Memory B cell (primary cell): ENCODE data around the gene TNPO3.
A peak's percentile ranks its signal among the peaks of the same experiment; 100 is the strongest.
"Not testable (repeated sequence)": the region's sequence is repeated elsewhere in the genome, so short reads cannot be mapped to it uniquely, and the experiment has no call there.

Experiments
- ATAC-seq: fragments of 150-1000 bp; cut with Tn5 transposase; 2 replicates; pipeline ENCODE4 v1.10.0; 2021; ENCODE audit warnings: low read depth, mild to moderate bottlenecking, moderate library complexity
- DNase-seq, 2 donors: peaks; one replicate each; pipeline ENCODE4 v3.0.0; 2022; ENCODE audit warnings: low spot score in 2 of 2
- H3K27ac Mint-ChIP-seq: one replicate; pipeline ENCODE4 v1.8.0; 2022; ENCODE audit warnings: mild to moderate bottlenecking, moderate library complexity, mixed read lengths
- H3K27me3 Mint-ChIP-seq: one replicate; pipeline ENCODE4 v1.8.0; 2022; ENCODE audit warnings: mixed read lengths
- H3K36me3 Mint-ChIP-seq: one replicate; pipeline ENCODE4 v1.8.0; 2022; ENCODE audit warnings: mild to moderate bottlenecking, mixed read lengths
- H3K4me1 Mint-ChIP-seq: one replicate; pipeline ENCODE4 v1.8.0; 2022; ENCODE audit warnings: mixed read lengths
- H3K4me3 Mint-ChIP-seq: one replicate; pipeline ENCODE4 v1.8.0; 2022; ENCODE audit warnings: mild to moderate bottlenecking, moderate library complexity, mixed read lengths
- H3K9me3 Mint-ChIP-seq: one replicate; pipeline ENCODE4 v1.8.0; 2022; ENCODE audit warnings: mixed read lengths

The TNPO3 gene

DNA sequence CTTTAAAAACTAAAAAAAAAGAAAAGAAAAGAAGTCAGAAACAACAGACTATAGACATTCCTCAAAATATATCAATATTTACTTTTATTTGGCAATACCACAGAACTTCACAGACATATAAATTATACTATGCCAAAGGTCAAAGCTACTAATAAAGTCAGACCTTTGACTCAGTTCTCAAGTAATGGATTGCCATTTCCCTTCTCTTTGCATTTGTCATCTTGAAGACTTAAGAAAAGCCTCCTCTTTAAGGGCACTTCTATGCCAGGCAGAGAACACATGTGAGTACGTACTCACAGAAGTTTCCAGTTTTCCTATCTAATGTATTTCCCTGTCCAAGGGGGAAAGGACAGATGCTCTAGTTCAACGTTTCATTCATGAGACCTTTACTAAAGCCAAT is 37.6 kb downstream of the TNPO3 start:
- no peaks in the 10 kb centered on the region for H3K9me3 Mint-ChIP-seq
- no peaks in the 10 kb centered on the region for H3K27me3 Mint-ChIP-seq
- no peak for ATAC-seq
- no peak overlapping the region for H3K4me3 Mint-ChIP-seq
- peak overlapping the region; percentile 96 for H3K27ac Mint-ChIP-seq
- peaks cover 34% of the 10 kb centered on the region for H3K4me1 Mint-ChIP-seq
- peaks cover 26% of the 10 kb centered on the region for H3K36me3 Mint-ChIP-seq
- no peak for DNase-seq

DNA sequence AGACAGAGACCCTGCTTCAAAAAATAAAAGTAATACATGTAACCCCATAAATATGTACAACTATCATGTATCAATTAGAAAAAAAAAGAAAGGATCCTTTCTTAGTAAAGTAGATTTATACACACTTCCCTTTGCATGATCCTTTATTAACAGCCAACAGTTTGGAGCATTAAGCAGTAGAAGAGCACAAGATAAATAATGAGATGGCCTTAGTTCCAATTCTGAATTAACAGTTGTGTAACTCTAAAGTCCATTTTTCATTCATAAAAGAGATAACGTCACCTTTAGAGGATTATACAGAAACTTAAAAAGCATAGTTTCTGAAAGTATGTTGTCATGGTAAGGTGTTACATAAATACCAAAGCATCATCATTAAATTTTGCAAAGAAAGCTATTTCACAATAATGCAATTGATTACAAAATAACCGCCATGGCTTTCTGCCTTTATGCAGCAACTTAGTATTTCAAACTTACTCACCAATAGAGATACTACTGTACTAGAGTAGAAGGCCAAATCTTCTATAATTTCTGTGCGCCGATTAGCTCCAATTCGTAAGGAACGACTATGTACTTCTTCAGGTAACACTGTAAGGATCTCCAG is 40.3 kb downstream of the TNPO3 start:
- DNase-seq (no peak), ATAC-seq (no peak)
- Mint-ChIP-seq H3K27ac (no peak overlapping the region), H3K27me3 (no peaks in the 10 kb centered on the region), H3K4me3 (no peak overlapping the region), H3K36me3 (peaks cover 27% of the 10 kb centered on the region), H3K9me3 (no peaks in the 10 kb centered on the region), H3K4me1 (peaks cover 31% of the 10 kb centered on the region)

GRCh38 chr7:129013048-129013724 is 41.7 kb downstream of the TNPO3 start:
- peaks cover 32% of the 10 kb centered on the region for H3K4me1 Mint-ChIP-seq
- ATAC-seq (no peak), DNase-seq (no peak)
- H3K27me3 Mint-ChIP-seq = no peaks in the 10 kb centered on the region
- peak overlapping the region; percentile 45 for H3K27ac Mint-ChIP-seq
- H3K9me3 Mint-ChIP-seq = no peaks in the 10 kb centered on the region
- H3K36me3 Mint-ChIP-seq = peaks cover 28% of the 10 kb centered on the region
- no peak overlapping the region for H3K4me3 Mint-ChIP-seq

DNA sequence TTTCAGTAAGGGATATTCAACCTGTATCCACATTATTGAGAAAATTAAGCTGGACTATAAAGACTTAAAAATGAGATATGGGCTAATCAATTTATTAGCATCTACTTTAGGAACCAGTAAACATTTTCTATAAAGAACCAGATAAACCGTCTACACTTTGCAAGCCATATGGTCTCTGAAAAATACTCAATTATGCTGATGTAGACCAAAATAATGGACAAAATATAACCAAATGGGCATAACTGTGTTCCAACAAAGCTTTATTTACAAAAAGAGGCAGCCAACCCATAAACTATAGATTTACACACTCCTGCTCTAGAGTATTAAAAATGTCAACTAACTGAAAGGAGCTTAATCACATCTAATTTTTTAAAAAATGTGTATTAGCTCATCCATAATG is 42.3 kb downstream of the TNPO3 start:
- ATAC-seq (no peak), DNase-seq (no peak)
- Mint-ChIP-seq H3K27ac (peak overlapping the region; percentile 45), H3K4me3 (no peak overlapping the region), H3K9me3 (no peaks in the 10 kb centered on the region), H3K36me3 (peaks cover 31% of the 10 kb centered on the region), H3K27me3 (no peaks in the 10 kb centered on the region), H3K4me1 (peaks cover 27% of the 10 kb centered on the region)

- DNase-seq (no peak), ATAC-seq (no peak)
- Mint-ChIP-seq H3K27me3 (no peaks in the 10 kb centered on the region), H3K4me3 (no peak overlapping the region), H3K36me3 (peaks cover 32% of the 10 kb centered on the region), H3K4me1 (peaks cover 19% of the 10 kb centered on the region), H3K27ac (peak overlapping the region; percentile 93), H3K9me3 (no peaks in the 10 kb centered on the region)
These were observed 44.8 kb downstream of the TNPO3 start for GRCh38 chr7:129010075-129010474.

- no peaks in the 10 kb centered on the region for H3K9me3 Mint-ChIP-seq
- H3K4me1 Mint-ChIP-seq = peaks cover 19% of the 10 kb centered on the region
- DNase-seq (peak; percentile 19 to 54), ATAC-seq (peak; percentile 98)
- H3K27me3 Mint-ChIP-seq = no peaks in the 10 kb centered on the region
- no peak overlapping the region for H3K4me3 Mint-ChIP-seq
- H3K36me3 Mint-ChIP-seq = peaks cover 29% of the 10 kb centered on the region
- H3K27ac Mint-ChIP-seq = peak overlapping the region; percentile 93
These were observed 45.5 kb downstream of the TNPO3 start for GRCh38 chr7:129009437-129009836.

DNA sequence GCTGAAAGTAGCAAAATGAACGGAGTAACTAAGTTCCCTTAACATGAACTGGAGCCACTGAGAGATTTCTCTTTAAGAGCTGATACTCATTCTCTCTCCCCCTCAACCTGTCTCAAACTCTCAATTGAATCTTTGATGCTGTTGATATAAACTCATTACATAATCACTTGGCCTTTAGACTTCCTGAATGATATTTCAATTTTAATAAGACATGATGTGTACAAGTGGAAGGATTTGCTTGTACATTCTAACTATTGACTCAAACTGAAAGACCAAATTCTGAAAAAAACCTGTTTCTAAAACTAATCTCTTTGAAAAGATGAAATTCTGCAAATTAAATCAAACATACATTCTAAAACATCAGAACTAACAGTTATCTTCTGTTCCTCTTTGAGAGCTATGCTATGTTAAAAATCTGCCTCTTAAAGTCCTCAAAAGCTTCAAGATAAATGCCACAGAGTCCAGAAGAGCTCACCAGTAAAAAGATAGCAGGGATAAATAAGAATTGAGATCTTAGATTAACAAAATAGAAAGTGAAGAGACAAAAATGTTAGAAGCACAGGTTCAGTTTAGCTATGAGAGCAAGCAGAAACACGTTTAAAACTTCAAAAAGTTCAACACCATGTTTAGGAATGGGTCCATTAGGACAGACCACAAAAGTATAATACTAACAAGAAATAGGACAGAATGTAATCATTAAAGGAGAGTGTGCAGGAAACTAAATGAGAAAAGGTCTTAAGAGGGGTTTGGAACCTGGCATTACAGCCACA is 46.1 kb downstream of the TNPO3 start:
- H3K4me1 Mint-ChIP-seq = peaks cover 18% of the 10 kb centered on the region
- no peaks in the 10 kb centered on the region for H3K9me3 Mint-ChIP-seq
- H3K36me3 Mint-ChIP-seq = peaks cover 26% of the 10 kb centered on the region
- DNase-seq (no peak), ATAC-seq (peak; percentile 6)
- peak overlapping the region; percentile 93 for H3K27ac Mint-ChIP-seq
- no peak overlapping the region for H3K4me3 Mint-ChIP-seq
- no peaks in the 10 kb centered on the region for H3K27me3 Mint-ChIP-seq

DNA sequence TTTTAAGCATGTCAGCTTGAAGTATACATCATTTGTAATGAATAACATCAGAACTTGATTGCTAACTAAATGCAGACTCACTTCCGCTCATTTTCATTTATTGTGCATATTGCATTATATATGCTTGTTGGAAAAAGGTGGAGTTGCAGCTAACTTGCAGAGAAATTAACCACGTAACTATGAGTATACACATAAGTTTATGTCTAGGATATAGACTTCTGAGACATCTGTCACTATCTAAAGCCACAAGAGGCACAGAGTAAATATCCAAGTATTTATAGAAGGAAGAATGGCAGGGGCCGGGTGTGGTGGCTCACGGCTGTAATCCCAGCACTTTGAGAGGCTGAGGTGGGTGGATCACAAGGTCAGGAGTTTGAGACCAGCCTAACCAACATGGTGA is 47.3 kb downstream of the TNPO3 start:
- peaks cover 20% of the 10 kb centered on the region for H3K36me3 Mint-ChIP-seq
- no peak overlapping the region for H3K4me3 Mint-ChIP-seq
- H3K27me3 Mint-ChIP-seq = no peaks in the 10 kb centered on the region
- no peak for ATAC-seq
- H3K27ac Mint-ChIP-seq = peak overlapping the region; percentile 60
- DNase-seq = no peak
- peaks cover 11% of the 10 kb centered on the region for H3K4me1 Mint-ChIP-seq
- no peaks in the 10 kb centered on the region for H3K9me3 Mint-ChIP-seq

- peak overlapping the region; percentile 60 for H3K27ac Mint-ChIP-seq
- ATAC-seq = no peak
- H3K36me3 Mint-ChIP-seq = peaks cover 25% of the 10 kb centered on the region
These were observed 48.1 kb downstream of the TNPO3 start for GRCh38 chr7:129006636-129007414.

GRCh38 chr7:129005186-129005585 is 49.7 kb downstream of the TNPO3 start:
- Mint-ChIP-seq H3K4me1 (peaks cover 11% of the 10 kb centered on the region), H3K27ac (peak overlapping the region; percentile 75), H3K4me3 (no peak overlapping the region), H3K9me3 (no peaks in the 10 kb centered on the region), H3K36me3 (peaks cover 30% of the 10 kb centered on the region), H3K27me3 (no peaks in the 10 kb centered on the region)
- no peak for ATAC-seq
- DNase-seq = no peak

More at GRCh38 chr7:129006636-129007414, 48.1 kb downstream of the TNPO3 start:
- DNase-seq = no peak
- peaks cover 11% of the 10 kb centered on the region for H3K4me1 Mint-ChIP-seq
- H3K4me3 Mint-ChIP-seq = no peak overlapping the region
- H3K9me3 Mint-ChIP-seq = no peaks in the 10 kb centered on the region
- H3K27me3 Mint-ChIP-seq = no peaks in the 10 kb centered on the region

- no peaks in the 10 kb centered on the region for H3K4me1 Mint-ChIP-seq
- no peak for DNase-seq
- H3K4me3 Mint-ChIP-seq = no peak overlapping the region
- no peak overlapping the region for H3K27ac Mint-ChIP-seq
- no peaks in the 10 kb centered on the region for H3K9me3 Mint-ChIP-seq
- H3K36me3 Mint-ChIP-seq = peaks cover 18% of the 10 kb centered on the region
- H3K27me3 Mint-ChIP-seq = no peaks in the 10 kb centered on the region
- no peak for ATAC-seq
These were observed 57.7 kb downstream of the TNPO3 start for GRCh38 chr7:128997181-128997580.

DNA sequence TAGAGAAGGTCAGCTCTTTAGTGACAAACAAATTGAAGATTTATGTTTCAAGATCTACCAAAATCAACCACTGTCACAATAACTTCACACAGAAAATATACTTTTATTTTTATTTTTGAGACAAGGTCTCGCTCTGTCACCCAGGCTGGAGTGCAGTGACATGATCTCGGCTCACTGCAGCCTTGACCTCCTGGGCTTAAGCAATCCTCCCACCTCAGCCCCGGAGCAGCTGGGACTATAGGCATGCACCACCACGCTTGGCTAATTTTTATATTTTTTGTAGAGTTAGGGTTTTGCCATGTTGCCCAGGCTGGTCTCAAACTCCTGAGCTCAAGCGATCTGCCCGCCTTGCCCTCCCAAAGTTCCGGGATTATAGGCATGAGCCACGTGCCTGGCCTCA is 60.4 kb downstream of the TNPO3 start:
- H3K36me3 Mint-ChIP-seq = peaks cover 13% of the 10 kb centered on the region

DNA sequence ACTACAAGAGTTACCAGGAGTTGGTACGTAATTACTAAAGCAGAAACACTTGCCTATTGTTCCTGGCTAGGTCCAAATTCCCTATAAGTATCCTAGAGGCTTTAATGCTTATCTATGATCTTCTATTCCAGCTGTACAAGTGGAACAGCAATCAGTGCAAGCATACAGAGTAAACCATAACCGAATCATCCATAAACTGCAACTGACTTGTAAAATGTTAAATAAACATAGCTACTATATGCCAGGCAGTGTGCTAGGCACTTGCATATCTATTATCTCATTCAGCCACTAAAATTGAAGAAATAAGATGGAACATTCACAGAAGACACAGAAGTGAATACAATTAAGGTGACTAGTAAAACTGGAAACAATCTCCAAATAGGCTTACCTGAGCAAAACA is 61.5 kb downstream of the TNPO3 start:
- H3K36me3 Mint-ChIP-seq = peaks cover 13% of the 10 kb centered on the region
- DNase-seq = no peak
- no peak overlapping the region for H3K27ac Mint-ChIP-seq
- H3K27me3 Mint-ChIP-seq = no peaks in the 10 kb centered on the region
- H3K4me3 Mint-ChIP-seq = no peak overlapping the region
- no peaks in the 10 kb centered on the region for H3K4me1 Mint-ChIP-seq
- no peak for ATAC-seq
- H3K9me3 Mint-ChIP-seq = no peaks in the 10 kb centered on the region

More for the DNA sequence above, 60.4 kb downstream of the TNPO3 start:
- H3K27me3 Mint-ChIP-seq, H3K27ac Mint-ChIP-seq, H3K4me1 Mint-ChIP-seq, H3K4me3 Mint-ChIP-seq, DNase-seq, H3K9me3 Mint-ChIP-seq, ATAC-seq: not testable (repeated sequence)

GRCh38 chr7:128989961-128990360 is 65.0 kb downstream of the TNPO3 start:
- Mint-ChIP-seq H3K9me3 (no peaks in the 10 kb centered on the region), H3K36me3 (peaks cover 24% of the 10 kb centered on the region), H3K27ac (no peak overlapping the region), H3K4me3 (no peak overlapping the region), H3K27me3 (no peaks in the 10 kb centered on the region), H3K4me1 (no peaks in the 10 kb centered on the region)
- ATAC-seq (no peak), DNase-seq (no peak)
